GM19193 (cell line): ENCODE data around the gene RNF166.

Source experiments
- POLR2A ChIP-seq: IDR thresholded peaks from 4 replicates; pipeline ENCODE4 v1.6.1; 2011; ENCODE audit not compliant: insufficient read depth, insufficient read length; ENCODE audit errors: extremely low read depth

Gene RNF166

GRCh38 chr16:88706229-88706964 lies at the start of gene RNF166, which contains the start of gene CTU2:
Gene RNF166 (minus strand): TSS chr16:88706408. CDS start chr16:88706325, 83 bp downstream.
Gene CTU2 (plus strand): TSS chr16:88706503. CDS start chr16:88706531, 28 bp downstream.
- peak; percentile 73 for TF ChIP-seq POLR2A

GRCh38 chr16:88754912-88755744 lies 48.9 kb upstream of the RNF166 start:
- TF ChIP-seq POLR2A, result no peak

- TF ChIP-seq POLR2A, result no peak
Observed at GRCh38 chr16:88754109-88754911, 48.1 kb upstream of the RNF166 start.

GRCh38 chr16:88753602-88754001 lies 47.4 kb upstream of the RNF166 start:
- no peak for TF ChIP-seq POLR2A

GRCh38 chr16:88753191-88753590 lies 47.0 kb upstream of the RNF166 start:
- TF ChIP-seq POLR2A, result no peak

- TF ChIP-seq POLR2A, result no peak
Observed at GRCh38 chr16:88752386-88753002, 46.3 kb upstream of the RNF166 start.

- TF ChIP-seq POLR2A, result no peak
Observed at GRCh38 chr16:88750854-88751253, 44.6 kb upstream of the RNF166 start.

- TF ChIP-seq POLR2A, result no peak
Observed at GRCh38 chr16:88749358-88749757, 43.1 kb upstream of the RNF166 start.

- TF ChIP-seq POLR2A, result no peak
Observed at GRCh38 chr16:88748364-88748763, 42.2 kb upstream of the RNF166 start.

- TF ChIP-seq POLR2A, result no peak
Observed at GRCh38 chr16:88747588-88748301, 41.5 kb upstream of the RNF166 start.

GRCh38 chr16:88746506-88746905 lies 40.3 kb upstream of the RNF166 start:
- no peak for TF ChIP-seq POLR2A

GRCh38 chr16:88744577-88745521 lies 38.6 kb upstream of the RNF166 start:
- TF ChIP-seq POLR2A, result no peak
